Measurements from ENCODE around the gene ANKRD45.
"Not testable (repeated sequence)": the region's sequence is repeated elsewhere in the genome, so short reads cannot be mapped to it uniquely, and the experiment has no call there.

ANKRD45 gene

DNA sequence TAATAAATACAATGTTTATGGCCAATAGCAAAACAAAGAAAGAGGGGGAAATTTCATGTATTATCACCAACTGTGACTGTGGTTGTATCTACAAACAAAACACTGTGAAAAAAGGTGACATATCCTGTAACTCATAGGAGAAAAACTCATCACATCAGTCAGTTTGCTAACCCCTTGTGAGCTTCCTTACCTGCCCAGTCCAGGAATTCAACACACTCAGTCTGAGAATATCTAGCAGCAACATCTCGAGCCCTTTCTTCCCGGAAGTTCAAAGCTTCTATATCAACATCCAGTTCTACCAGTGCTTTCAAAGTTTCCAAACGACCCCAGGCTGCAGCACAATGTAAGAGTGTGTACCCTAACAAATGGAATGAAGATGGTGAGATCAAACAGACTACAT, 23.0 kb downstream of the ANKRD45 start:
- TF ChIP-seq, protein P1, sequence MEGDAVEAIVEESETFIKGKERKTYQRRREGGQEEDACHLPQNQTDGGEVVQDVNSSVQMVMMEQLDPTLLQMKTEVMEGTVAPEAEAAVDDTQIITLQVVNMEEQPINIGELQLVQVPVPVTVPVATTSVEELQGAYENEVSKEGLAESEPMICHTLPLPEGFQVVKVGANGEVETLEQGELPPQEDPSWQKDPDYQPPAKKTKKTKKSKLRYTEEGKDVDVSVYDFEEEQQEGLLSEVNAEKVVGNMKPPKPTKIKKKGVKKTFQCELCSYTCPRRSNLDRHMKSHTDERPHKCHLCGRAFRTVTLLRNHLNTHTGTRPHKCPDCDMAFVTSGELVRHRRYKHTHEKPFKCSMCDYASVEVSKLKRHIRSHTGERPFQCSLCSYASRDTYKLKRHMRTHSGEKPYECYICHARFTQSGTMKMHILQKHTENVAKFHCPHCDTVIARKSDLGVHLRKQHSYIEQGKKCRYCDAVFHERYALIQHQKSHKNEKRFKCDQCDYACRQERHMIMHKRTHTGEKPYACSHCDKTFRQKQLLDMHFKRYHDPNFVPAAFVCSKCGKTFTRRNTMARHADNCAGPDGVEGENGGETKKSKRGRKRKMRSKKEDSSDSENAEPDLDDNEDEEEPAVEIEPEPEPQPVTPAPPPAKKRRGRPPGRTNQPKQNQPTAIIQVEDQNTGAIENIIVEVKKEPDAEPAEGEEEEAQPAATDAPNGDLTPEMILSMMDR (IDR thresholded peaks at IDR 0.05; ENCODE audit: control insufficient read depth, insufficient read depth, low read depth, low read length, missing control alignments) = no peak
- DNase-seq (ENCODE audit: low read depth) = no peak
- no peak overlapping the region for H3K4me3 ChIP-seq (ENCODE audit: control insufficient read depth, low read depth, low read length)

DNA sequence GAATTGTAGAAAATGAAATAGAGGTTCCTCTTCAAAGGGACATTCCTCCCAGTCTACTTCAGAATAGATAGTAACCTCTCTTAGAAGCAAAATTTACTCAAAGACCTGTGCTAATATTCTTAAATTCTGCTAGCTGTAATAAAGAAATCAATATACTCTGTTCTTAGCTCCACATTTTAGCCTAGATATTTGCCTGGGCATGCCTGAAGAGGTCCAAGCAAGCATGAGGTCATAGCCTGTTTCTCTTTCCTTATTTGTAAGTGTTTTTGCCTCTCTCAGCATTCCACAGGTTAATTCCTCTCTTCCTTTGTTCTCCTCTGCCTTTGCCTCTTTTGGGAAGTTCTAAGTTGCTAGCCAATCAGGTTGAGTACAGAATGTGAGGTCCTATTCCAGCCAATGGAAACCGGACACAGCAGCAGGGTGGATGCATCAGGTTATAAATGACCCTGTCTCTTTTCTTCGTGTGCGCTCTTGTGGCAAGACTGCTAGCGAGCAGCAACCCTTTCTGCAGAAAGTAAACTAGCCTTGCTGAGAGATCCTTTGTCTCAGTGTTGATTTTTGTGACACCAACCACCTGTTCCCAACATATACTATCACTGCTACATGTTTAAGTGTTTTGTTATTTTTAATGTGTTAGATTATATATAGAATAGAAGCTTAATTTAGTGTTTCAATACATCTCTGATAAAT, 27.1 kb downstream of the ANKRD45 start:
- DNase-seq (ENCODE audit: low read depth); H3K4me3 ChIP-seq (ENCODE audit: control insufficient read depth, low read depth, low read length): not testable (repeated sequence)

DNA sequence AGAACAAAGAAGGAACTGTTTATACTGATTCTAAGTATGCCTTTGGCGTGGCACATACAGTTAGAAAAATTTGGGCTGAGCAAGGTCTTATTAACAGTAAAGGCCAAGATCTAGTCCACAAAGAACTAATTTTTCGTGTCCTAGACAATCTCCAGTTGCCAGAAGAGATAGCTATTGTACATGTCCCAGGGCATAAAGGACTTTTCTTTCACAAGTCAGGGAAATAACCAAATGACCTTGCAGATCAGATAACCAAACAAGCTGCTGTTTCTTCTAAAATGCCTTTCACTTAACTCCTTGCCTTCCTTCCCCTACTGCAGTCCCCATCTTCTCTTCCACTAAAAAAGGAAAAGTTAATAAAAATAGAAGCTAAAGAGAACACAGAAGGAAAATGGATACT, 30.5 kb downstream of the ANKRD45 start:
- no peak for DNase-seq (ENCODE audit: low read depth)
- TF ChIP-seq, protein P1 (IDR thresholded peaks at IDR 0.05; ENCODE audit: control insufficient read depth, insufficient read depth, low read depth, low read length, missing control alignments) = no peak
- H3K4me3 ChIP-seq (ENCODE audit: control insufficient read depth, low read depth, low read length) = no peak overlapping the region

DNA sequence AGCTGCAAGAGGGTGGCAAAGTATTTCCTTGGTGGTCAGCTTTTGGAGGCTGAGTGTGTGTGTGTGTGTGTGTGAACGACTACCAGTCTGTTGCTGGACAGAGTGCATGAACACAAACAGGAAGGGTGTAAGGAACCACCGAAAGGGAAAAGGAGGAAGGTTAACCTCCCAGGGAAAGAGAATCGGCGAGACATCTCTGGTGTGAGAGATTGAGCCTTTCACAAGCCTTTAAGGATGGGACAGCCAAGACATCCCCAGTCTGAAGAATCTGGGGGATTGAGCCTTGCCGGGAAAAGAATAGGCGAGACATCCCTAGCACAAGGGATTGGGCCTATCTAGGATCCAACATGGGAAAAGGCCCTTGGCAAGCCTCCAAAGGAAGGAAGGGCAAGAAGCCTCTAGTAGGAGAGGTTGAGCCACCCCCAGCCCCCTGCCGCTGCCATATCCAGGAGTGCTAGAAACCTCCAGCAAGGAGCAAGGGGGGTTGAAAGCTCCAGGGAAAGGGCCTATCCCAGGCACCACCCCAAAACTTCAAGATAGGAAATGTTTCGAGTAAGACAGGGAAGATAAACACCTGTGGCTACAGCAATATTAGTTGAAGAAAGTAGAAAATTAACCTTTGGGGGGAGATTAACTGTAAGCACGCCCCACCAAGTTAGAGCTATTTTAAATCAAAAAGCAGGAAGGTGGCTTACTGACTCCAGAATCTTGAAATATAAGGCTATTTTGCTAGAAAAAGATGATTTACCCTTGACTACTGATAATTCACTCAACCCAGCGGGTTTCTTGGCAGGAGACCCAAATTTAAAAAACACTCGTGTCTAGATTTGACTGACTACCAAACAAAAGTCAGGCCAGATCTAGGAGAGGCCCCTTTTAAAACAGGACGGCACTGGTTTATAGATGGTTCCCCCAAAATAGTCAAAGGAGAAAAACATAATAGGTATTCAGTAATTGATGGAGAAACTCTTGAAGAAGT, 31.3 kb downstream of the ANKRD45 start:
- H3K4me3 ChIP-seq (ENCODE audit: control insufficient read depth, low read depth, low read length) = no peak overlapping the region
- DNase-seq (ENCODE audit: low read depth) = no peak
- TF ChIP-seq, protein P1 (IDR thresholded peaks at IDR 0.05; ENCODE audit: control insufficient read depth, insufficient read depth, low read depth, low read length, missing control alignments) = no peak

DNA sequence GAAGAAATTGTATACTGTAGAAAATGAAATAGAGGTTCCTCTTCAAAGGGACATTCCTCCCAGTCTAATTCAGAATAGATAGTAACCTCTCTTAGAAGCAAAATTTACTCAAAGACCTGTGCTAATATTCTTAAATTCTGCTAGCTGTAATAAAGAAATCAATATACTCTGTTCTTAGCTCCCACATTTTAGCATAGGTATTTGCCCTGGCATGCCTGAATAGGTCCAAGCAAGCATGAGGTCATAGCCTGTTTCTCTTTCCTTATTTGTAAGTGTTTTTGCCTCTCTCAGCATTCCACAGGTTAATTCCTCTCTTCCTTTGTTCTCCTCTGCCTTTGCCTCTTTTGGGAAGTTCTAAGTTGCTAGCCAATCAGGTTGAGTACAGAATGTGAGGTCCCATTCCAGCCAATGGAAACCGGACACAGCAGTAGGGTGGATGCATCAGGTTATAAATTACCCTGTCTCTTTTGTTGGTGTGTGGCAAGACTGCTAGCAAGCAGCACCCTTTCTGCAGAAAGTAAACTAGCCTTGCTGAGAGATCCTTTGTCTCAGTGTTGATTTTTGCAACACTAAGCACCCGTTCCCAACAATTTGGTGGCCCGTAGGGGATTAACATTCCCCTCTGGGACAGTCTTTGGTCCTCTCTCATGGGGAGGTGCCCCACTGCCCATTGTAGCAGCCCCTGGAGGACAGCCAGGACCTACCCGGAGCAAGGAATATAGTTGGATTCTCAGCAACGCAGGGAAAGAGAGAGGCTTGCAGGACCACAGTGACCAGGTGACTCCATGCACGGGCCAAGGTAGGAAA, 32.2 kb downstream of the ANKRD45 start:
- H3K4me3 ChIP-seq (ENCODE audit: control insufficient read depth, low read depth, low read length) = not testable (repeated sequence)

DNA sequence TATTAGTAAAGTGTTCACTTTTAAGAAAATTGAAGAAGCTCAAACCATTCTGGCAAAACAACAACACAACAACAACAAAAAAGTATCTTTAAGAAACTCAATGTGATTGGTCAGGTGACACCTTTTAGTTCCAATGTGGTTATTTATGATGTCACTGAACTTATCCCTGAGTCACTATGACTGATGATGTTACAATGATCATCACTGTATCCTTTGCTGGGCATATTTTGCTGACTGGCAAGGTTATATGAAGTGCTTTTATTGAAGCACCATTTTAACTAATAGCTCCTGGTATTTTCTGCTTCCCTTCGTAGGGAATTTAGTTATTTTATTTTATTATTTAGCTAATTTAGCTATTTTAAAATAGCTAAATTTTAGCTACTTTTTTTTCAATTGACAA, 34.5 kb downstream of the ANKRD45 start, which contains the start of gene TEX50:
TEX50 (plus strand) TSS at position 223 of the 400 bp plus-strand sequence. CDS start 184 bp downstream, outside the sequence.
- DNase-seq (ENCODE audit: low read depth) = no peak
- H3K4me3 ChIP-seq (ENCODE audit: control insufficient read depth, low read depth, low read length) = no peak within 1 kb of the TSS
- TF ChIP-seq, protein P1 (IDR thresholded peaks at IDR 0.05; ENCODE audit: control insufficient read depth, insufficient read depth, low read depth, low read length, missing control alignments) = no peak

More for the DNA sequence above, 32.2 kb downstream of the ANKRD45 start:
- DNase-seq (ENCODE audit: low read depth) = not testable (repeated sequence)

DNA sequence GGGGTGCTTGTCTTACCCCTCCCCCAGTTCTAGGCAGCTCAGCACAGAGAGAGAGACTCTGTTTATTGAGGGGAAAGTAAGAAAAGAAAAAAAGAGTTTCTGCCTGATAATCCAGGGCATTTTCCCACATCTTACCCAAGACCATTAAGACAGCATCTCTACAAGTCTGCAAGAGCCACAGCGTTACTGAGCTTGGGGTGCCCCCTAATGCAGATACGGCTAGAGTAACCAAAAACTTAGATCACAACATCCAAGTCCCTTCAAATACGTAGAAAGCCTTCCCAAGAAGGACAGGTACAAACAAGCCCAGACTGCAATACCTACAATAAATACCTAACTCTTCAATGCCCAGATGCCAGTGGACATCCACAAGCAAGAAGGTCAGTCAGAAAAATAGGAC, 40.8 kb downstream of the ANKRD45 start:
- no peak for DNase-seq (ENCODE audit: low read depth)
- H3K4me3 ChIP-seq (ENCODE audit: control insufficient read depth, low read depth, low read length) = no peak overlapping the region
- TF ChIP-seq, protein P1 (IDR thresholded peaks at IDR 0.05; ENCODE audit: control insufficient read depth, insufficient read depth, low read depth, low read length, missing control alignments) = no peak
